Prostate gland (tissue), 2 donors: ENCODE measurements around the gene UGT1A10.

Source experiments
- POLR2A ChIP-seq: fragments of 450-650 bp; IDR thresholded peaks from one replicate; pipeline ENCODE4 v1.6.1; 2016; ENCODE audit warnings: antibody characterized with exemption, mild to moderate bottlenecking
- POLR2AphosphoS5 ChIP-seq: sonication (generic); formaldehyde crosslinking; IDR thresholded peaks from one replicate; pipeline ENCODE4 v1.6.1; 2017; ENCODE audit warnings: antibody characterized with exemption
- TF ChIP-seq, protein P1 (sequence below), 4 experiments: fragments of 200-600 bp in 2 of 4; fragments of 450-650 bp in 2 of 4; sonication (generic) in 2 of 4; IDR thresholded peaks; 1 replicate in 3 of 4; 2 replicates in 1 of 4; pipeline ENCODE4 v1.5.1; 2016 to 2019; ENCODE audit warnings: antibody characterized with exemption in 4 of 4, mild to moderate bottlenecking in 2 of 4, moderate library complexity in 2 of 4

DNA sequence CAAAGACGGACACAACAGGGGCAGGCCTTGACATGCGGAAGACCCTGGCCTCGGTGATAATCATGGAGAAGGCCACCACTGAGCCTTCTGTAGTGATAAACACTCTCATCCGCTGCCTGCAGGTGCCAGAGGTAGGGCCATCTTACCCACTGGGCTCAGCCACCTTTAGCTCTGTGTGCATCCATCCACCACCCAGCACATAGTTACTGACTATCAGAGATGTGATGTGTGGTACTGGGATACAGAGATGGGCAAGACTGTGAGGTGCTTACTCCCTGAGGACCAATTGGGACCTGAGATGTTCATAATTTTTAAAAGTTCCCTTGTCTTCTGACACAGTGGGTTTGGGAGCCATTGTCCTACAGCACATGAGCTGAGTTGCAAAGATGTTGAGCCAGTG, 143.5 kb downstream of the UGT1A10 start:
- TF ChIP-seq, protein P1, sequence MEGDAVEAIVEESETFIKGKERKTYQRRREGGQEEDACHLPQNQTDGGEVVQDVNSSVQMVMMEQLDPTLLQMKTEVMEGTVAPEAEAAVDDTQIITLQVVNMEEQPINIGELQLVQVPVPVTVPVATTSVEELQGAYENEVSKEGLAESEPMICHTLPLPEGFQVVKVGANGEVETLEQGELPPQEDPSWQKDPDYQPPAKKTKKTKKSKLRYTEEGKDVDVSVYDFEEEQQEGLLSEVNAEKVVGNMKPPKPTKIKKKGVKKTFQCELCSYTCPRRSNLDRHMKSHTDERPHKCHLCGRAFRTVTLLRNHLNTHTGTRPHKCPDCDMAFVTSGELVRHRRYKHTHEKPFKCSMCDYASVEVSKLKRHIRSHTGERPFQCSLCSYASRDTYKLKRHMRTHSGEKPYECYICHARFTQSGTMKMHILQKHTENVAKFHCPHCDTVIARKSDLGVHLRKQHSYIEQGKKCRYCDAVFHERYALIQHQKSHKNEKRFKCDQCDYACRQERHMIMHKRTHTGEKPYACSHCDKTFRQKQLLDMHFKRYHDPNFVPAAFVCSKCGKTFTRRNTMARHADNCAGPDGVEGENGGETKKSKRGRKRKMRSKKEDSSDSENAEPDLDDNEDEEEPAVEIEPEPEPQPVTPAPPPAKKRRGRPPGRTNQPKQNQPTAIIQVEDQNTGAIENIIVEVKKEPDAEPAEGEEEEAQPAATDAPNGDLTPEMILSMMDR (IDR thresholded peaks at IDR 0.05), result no peak
- TF ChIP-seq POLR2AphosphoS5 (no peak), POLR2A (no peak)
